HS-5 (cell line): Measurements from ENCODE around the gene PAMR1.

ENCODE experiments used
- DNase-seq: peaks from one replicate; pipeline ENCODE4 v3.0.0-alpha.2; 2012; ENCODE audit warnings: low read depth

The PAMR1 gene

DNA sequence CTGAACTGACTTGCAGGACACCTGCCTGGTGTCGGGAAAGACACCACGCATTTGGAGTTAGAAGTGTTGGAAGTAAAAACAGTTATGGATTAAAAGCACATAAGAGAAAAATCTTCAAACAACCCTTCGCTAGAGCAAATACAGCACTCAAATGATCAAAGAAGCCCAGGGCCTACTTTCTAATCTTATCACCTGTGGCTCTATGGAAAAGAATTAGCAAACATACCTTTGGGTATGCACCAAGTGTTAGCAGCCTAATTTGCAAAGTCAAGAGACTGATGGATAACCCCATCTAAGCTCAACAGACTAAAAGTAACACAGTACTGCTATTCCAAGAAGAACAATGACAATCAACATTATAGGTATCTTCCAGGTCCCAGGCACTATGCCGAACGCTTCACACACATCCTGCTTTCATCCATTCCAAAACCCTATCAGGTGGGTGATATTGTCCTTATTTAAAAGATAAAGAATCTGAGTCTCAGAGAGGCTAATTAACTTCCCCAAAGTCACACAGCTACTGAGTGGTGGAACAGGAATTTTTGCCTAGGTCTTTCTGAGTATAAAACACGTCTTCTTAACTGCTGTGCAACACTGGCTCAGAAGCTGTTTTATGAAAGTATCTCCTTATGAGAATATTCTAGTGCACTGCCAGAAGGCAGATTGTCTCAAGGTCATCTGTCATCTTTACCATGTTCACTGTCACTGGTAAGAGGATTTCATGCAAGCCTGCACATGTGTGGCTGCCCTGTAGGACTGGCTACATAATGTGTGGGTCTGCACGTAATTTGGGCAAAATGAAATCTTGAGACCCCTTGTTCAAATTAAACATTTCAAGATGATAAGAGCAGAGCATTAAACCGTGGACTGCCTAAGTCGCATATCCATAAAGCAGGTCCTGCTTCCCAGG is 122.4 kb downstream of the PAMR1 start:
- DNase-seq: no peak

DNA sequence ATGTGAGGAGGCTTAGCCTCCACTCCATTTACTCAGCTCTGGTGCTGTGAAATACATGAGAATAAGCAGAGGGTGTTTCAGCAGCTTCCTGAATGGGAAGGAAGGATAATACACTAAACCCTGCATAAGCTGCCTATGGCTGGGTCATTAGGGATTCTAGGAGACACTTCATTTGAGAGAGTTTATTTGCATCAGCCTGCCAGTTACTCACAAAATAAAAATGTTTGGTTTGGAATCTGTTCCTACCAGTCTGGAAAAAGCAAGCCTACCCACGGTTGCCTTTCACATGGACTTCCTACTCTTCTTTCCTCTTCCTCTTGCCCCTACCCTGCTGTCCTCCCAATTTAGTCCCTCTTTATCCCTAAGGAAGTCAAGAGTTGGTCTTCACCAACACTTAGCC is 126.5 kb downstream of the PAMR1 start:
- no peak for DNase-seq

DNA sequence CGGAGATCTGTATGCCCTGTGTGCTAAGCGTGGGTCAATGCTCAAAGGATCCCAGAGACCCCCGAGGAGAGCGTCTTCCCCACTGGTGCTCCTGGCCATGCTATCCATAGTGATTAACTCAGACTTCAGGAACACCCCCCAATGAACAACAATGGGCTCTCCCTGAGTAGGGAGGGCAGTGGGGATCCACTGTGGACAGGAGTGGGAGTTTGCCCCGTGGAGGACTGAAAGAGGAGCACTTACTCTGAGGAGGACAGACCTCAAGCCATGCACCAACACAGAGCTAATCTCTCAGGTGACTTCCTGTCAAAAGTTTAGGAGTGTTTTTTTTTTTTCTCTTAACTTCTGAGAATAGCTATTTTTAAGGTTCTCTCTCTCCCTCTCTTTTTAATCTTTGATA is 130.5 kb downstream of the PAMR1 start:
- no peak for DNase-seq

DNA sequence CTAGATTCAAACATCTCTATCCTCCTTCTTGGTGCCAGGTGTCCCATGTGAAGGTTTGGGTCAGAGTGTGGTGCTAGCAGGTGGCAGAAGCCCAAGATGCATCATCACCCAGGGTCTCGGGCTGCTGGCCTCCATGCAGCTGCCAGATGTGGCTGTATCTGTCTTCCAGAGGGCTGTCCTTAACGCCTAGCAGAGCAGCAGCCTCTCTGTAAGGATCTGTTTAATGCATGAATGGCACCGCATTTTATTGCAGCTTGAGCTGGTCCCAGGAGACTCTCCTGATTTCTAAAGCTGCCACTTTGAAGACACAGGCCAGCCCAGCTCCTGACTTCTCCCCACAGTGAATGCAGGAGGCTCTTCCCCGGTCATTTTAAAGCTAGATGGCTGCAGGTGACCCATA is 132.3 kb downstream of the PAMR1 start:
- no peak for DNase-seq

DNA sequence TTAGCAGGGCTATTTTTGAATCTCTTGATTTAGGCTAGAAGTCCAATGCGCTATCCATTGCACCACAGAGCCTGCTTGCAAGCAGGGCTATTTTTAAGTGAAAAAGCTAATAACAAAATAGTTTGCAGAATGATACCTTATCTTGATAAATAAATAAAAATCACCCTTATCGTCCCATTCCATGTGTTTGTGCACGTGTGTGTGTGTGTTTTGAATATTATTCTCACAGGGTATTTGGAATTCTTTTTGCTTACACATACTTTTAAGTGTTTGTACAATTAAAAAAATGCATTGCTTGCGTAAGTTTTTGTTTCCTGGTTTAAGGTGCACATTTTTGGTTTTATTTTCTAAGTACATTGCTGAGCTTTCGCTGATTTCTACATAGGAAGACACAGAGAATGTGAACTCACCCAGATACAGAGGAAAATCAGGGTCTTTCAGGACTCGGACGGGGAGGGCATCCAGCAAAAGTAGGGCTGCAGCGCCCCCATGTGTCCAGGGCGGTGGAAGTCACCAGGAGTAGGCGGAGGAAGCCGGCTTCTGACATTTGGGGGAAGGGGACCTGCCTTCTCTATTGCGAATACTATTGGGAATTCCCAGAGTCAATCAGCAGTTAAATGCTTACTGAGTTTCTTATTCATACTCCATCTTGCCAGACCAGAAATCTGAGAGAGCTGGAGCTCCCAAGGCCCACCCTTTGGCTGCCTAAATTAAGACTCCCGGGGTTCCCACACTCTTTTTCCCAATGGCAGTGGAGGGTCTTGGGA is 133.3 kb downstream of the PAMR1 start:
- no peak for DNase-seq

DNA sequence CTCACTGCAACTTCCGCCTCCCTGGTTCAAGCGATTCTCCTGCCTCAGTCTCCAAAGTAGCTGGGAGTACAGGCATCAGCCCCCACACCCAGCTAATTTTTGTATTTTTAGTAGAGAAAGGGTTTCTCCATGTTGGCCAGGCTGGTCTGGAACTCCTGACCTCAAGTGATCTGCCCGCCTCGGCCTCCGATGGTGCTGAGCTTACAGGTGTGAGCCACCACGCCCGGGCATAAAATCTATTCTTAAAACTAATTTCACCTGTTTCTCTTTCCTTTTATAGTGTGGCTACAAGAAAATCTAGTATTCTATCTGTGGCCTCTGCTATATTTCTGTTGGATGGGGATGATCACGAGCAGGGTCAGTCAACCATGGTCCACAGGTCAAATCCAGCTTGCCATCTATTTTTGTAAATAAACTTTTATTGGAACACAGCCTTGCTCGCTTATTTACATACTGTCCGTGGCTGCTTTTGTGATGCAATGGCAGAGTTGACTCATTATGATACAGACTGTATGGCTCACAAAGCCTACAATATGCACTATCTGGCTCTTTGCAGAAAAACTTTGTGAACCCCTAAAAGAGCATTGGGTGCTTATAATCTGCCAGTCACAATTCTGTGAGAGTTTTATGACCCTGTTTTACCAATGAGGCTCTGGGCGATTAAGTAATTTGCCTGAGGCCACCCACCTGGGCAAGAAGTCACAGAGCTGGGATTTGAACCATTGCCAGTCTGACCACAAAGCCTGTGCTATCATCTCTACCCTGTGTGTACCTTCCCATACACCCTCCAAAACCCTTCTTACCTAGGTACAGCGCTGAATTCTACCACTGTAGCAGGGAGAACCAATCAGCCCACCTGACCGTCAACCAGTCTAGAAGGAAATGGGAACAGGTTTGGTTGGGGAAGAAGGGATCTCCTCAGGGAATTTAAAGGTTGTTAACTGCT is 134.4 kb downstream of the PAMR1 start:
- peak; percentile 70 for DNase-seq

DNA sequence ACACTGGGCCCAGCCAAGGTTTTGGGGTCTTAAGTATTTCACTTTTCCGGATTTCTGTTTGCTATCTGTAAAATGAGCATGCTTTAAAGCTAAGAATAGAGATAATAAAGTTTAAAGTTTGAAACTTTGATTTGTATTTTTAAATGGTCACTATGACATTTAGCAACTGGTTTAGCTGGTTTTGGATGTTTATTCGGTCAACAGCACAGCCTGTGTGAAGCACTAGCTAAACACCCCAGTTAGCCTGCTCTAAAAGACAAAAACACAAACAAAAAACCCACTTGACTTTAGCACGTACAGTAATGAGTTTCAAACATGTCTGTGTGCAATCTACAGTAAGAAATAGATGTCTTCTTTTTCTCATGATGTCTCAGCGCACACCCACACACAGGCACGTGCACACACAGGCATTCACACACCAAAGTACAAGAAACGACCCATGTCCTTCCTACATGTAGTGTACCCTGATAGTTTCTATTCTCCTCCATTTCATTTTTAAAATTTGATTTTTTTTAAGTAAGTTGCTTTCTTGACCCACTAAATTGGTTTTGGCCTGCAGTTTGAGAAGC is 135.4 kb downstream of the PAMR1 start:
- no peak for DNase-seq

DNA sequence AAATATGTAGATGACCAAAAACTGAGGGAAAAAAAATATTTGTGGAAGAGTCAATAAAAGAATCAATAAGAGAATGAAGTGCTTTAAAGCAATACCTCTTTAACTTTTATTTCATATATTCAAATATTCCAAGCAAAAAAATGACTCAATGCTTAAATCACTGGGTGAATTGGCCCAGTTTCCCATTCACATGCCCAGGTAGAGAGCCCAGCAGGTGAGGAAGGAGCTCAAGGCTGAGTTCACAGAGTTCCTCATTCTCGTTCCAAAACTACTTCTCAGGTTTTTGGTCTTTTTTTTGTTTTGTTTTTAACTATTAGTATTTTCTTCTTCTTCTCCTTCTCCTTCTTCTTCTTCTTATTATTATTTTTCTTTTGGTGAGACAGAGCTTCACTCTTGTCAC is 136.3 kb downstream of the PAMR1 start:
- DNase-seq: no peak

DNA sequence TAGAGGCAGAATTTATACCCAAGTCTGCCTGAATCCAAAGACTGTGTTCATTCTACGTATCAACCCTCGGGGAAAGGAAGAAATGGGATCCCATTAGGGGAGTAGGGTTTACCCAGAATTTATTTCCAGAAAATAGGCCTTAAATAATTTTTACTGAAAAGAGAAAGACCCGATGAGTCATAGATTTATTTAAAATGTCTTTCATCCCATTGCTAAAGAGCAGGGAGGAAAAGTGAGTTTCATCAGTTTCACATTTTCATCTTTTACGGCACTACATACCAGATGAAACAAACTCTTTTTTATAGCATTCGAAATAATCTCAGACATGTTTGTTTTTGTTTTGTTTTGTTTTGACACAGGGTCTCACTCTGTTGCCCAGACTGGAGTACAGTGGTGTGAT is 137.4 kb downstream of the PAMR1 start:
- no peak for DNase-seq

DNA sequence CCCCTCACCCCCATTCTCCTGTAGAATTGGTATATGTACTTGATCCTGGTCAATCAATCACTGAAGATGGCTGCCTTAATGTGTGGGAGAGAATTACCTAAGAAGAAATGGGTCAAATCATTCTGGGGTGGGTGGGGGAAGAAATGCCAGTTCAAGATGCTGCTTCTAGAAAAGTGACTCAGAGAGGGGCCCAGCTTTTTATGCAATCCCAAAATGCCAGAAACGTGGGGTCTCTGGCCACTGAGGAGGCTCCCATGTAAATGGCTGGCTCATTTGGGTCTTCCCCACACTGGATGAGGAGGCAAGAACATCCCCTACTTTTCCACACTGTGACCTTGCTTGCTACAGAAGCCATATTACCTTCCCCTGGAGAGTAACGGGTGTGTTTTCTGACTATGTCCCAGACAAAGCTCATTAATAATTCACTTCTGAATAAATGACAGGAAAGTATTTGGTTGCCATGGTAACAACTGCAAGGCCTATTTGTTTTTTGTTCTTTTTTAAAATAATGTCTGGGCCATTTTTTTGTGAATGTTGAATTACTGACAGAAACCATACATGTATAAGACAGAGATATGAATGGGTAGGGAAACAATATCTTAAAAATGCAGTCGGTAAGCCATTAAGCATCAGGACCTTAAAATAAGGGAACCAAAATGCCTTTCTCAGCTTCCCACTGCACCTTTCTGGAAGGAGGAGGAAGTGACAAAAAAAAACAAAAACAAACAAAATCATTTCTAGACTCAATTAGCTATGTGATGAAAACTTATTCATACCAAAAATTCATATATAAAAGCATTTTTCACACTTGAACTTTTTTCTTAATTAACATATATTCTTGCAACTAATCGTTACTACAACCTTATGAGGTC is 138.1 kb downstream of the PAMR1 start:
- no peak for DNase-seq

DNA sequence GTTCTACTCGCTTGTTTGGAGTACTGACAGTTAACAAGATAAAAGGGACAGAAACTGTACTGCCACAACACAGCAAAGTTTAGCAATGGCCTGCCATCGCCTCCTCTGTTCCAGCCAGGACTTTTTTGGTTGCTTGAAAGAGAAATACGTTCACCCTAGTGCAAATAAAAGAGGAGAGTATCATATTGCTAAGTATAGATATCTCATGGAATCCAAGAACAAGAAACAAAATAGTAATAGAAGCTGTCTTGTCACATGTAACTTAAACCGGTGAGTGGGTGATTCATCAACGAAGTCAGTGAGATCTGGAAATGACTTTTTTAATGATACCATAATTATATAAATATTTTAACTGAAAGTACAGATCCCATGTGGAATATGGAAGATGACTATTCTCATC is 141.5 kb downstream of the PAMR1 start:
- no peak for DNase-seq
